ENCODE measurements around the gene CNNM1.

Gene CNNM1

DNA sequence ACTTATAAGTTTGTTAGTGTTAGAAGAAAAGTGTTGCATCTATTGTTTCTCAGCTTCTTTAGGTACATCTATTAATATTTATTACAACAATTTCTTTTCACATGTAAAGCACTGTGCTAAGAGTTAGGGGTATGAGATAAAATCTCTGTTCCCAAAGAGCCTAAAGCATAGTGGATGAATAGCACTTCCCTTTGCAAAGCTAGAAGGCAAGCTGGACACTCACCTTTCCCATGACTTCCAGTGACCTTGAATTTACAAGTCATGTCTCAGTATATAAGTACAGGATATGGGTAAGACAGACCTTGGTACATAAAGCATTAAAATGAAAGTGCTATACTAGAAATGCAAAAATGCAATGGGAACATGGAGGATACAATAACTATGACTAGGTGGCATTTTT is 8.7 kb downstream of the CNNM1 start:
- DNase-seq = no peak

DNA sequence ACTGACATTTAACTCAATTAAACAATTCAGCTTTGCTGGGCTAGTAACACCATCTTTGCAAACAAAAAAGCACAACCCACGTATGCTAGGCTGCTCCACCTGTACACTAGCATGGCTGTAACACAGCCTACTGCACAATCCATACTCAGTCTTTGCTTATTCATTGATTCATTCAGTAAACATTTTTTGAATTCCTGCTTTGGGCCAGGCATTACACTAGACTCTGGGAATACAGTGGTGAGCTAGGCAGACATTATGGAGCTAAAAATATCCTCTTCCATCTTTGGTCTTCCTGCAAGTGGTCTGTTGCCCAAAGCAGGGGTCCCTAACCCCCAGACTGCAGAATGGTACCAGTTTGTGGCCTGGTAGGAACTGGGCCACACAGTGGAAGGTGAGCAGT is 9.9 kb downstream of the CNNM1 start:
- no peak for DNase-seq

DNA sequence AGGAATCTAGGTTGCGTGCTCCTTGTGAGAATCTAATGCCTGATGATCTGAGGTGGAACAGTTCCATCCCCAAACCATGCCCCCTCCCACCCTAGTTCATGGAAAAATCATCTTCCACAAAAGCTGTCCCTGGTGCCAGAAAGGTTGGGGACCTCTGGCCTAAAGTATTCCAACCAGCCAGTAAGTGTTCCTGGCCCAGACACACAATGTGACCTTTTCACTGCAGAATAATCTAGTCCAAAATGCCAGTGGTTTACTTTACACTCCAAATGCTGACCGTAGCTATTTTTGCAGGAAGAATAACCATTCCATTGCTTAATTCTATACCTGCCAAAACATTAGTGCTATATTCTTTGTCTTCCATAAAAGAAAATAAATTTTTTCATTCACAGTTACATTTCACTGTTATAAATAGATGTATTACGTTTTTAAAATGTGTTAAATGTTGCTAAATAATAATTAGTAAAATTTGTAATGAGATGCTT is 10.4 kb downstream of the CNNM1 start:
- DNase-seq = no peak

DNA sequence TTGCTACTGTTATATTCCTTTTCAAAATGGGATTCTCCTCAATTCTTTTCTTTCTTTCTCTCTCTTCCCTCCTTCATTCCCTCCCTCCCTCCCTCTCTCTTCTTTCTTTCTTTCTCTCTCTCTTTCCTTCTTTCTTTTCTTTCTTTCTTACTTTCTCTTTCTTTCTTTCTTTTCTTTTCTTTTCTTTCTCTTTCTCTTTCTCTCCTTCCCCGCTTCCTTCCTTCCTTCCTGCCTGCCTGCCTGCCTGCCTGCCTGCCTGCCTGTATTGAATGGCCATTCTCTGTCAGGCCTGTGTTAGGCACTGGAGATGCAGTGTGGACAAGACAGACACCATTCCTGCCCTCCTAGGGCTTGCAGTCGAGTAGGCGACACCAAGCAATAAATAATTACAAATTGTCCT is 11.5 kb downstream of the CNNM1 start:
- no peak for DNase-seq

DNA sequence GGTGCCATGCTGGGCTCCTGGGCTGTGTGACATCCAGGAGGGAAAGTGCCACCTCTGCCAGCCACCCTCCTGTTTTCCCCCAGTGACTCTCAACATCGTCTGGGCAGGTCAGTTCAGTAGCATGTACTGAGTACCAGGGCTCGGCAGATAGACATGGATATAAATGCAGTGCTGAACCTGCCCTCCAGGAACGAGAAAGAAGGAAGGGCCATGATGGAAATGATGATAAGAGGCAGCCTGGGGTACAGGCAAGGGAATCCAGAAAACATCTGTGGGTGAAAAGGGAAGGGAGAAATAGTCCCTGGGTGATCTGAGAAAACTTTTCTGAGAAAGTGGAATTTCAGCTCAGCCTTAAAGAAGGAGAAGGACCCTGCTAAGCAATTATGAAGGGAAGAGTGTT is 12.1 kb downstream of the CNNM1 start:
- DNase-seq = no peak

DNA sequence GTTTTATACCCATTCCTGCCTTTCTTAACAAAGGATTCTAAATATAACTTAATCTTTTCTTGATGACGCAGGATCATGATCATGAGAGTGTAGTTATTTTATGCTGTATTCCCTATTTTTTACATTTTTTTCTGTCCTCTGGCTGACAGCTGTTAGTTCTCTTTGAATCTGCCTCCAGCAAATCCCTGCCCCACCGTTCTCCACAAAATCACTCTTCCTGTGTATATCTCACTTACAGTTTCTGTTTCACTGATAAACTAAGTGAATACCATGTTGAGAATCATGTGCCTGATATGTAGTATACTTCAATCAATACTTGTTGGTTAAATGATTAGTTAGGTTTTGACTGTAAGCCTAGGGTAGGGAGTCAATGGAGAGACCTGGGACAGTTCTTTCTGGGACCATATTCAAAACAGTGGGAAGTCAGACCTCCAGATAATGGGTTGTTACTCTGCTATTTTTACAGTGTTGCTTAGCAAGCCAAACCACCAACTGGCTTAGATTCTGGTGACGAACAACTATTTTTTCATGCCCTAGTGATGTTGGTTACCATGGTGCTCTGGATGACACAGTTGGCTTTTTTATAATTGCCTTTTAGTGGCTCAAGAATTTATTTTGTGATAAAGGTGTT is 12.8 kb downstream of the CNNM1 start:
- DNase-seq = no peak

DNA sequence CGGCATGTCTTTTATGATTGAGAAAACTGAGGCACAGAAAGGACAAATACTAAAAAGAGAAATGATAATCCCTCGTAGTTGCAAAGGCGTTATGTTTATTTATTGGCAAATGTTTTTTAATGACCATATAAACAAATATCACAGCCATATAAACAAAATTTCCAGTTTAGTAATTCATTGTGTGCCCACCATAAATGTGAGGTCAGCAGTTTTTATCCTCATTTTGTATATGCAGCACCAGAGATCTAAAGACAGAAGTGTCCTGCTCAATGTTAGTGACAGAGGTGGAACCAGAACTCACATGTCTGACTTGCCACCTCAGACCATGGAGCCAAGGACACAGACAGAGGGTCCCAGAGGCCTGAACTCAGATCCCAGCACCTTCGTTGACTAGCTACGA is 14.1 kb downstream of the CNNM1 start:
- DNase-seq = no peak

DNA sequence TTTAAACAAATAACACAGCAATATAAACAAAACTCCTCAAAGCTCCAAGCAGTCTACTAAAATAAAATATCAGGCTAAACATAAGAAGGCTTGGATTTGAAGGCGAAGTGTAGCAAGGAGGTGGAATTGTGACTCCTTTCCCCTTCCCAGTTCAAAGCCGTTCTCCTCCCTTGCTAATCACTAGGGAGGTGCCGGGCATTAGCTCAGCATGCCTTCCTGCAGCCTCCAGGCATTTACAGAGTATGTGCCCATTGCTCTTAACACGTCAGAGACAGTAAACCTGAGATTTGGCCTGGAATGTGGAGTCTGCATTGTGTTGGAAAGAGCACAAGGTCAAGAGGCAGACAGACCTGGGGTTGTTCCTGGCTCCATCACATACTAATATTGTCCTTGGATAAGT is 15.6 kb downstream of the CNNM1 start:
- DNase-seq = no peak

DNA sequence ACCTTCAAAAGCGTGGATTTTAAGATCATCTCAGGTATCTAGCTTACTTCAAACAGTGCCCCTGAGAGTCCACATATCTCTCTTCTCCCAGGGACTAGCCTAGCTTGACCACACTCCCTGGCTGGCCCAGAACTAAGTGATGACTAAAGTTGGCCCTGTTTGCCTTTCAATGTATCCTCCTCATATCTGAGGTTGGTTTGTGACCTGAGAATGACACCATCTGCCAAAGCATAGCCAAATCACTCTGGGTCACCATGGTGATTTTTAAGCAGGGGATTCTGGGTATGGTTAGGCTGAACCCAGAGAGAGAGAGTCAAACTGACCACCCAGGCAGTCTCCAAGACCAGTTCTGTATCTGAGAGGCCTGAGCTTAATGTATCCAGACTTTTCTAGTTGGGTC is 16.2 kb downstream of the CNNM1 start:
- no peak for DNase-seq

DNA sequence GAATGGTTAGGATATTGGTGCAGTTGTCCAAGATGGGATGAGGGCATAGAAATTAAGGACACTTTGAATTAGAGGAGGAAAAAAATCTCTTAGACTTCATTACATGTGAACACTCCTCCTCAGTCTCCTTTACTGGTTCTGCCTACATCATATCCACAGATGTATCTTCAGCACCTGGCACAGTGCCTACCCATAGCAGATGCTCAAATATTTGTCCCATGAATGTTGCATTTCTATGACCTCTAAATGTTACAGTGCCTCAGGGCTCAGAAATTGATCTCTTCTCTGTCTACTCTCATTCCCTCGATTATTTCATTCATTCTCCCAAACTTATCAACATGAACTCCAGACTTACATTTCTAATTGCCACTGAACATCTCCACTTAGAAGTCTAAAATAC is 17.1 kb downstream of the CNNM1 start:
- DNase-seq = no peak

DNA sequence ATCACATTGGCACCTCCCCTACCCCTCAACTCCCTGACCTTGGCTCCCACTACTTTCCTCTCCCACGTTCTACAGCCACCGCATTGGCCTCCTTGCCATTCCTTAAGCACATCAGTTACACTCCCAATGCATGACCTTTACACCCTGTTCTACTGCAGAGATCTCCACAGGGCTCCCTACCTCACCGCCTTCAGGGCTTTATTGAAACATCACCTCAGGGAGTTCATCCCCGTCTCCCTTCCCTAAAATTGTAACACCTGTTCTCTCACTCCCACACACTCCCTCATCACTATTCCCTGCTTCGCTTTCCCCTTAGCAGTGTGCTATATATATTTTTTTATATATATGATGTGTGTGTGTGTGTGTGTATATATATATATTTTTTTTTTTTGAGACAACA is 18.5 kb downstream of the CNNM1 start:
- DNase-seq = no peak

DNA sequence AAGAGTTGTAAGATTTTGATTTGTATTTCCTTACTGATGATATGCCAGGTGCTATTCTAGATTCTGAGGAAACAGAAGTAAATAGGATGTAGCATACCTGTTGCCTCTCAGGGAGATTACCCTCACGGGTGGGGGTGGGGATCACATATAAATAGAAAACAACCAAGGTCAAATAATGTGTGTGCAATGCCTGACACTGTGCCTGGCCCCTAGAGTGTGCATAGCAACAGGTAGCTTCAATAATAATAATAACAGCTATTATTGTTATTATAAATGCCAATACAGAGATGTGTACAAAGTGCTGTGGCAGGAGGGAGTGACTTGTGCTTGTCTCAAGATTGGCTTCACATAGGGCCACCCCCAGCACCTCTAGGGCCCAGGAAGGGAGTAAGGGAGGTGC is 24.0 kb downstream of the CNNM1 start:
- no peak for DNase-seq

DNA sequence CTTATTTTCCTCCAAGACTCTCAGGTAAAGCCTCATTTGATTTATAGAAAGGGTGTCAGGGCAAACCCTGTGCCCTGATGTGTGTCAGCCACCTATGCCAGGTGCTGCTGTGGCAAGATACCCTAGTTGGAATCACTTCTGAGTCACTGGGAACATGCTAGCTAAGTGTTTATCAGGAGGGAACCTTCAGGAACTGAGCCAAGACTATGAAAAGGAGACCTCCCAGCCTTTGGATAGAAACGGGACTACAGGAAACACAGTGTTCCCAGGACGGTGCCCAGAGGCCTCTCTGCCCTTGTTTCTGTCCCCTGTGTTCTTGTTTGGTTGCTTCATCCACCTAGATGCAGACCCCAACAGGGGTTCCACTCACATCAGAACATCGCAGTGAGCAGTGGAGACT is 28.5 kb downstream of the CNNM1 start:
- no peak for DNase-seq

DNA sequence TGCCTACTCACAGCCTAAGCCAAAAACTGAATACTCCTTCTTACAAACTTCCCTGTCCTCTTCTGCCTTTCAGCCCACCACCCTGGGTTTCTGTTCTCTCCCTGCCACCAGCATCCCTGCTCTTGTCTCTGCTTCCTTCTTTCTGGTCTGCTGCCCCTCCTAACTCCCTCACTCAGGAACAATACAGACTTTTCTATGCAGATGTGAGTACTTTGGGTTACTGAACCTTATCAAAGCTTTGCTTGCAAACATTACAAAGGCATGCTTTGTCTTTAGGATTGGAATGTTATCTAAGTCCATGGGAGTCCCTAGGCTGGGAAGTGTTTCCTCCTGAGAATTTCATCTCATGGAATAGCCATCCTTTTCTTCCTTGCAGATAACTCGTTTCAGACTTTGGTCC is 28.9 kb downstream of the CNNM1 start:
- no peak for DNase-seq

DNA sequence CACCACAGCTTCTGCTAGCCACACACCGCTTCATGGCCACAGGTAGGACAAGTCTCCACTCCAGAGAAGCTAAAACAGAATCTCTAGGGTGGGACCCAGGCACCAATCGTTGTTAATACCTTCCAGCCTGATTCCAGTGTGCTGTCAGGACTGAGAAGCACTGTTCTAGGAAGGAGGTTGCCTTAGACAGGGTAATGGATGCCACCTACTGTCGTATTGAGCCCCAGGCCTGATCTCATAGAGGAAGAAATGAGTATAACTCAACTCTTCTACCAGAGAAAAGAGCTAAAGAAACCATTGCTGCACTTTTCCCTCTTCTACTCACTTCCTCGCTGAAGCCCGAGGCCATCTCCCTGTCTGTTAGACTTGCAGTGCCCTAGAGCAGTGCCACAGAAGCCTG is 31.8 kb downstream of the CNNM1 start:
- DNase-seq = no peak

DNA sequence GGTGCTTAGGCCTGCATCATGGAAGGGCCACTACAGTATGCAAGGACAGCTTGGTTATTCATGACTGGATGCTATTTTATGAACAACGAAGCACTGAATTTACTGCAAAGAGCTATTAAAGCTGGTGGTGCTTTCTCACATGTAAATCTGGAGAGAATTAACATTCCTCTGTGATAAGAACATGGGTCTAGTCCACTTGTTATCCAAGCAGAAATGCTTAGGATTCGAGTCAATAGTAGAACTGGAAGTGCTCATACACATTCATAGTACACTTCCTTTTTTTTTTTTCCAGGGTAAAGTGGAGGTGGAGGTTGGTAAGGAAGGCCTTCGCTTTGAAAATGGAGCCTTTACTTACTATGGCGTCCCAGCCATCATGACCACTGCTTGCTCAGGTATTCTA is 35.0 kb downstream of the CNNM1 start:
- DNase-seq = no peak

DNA sequence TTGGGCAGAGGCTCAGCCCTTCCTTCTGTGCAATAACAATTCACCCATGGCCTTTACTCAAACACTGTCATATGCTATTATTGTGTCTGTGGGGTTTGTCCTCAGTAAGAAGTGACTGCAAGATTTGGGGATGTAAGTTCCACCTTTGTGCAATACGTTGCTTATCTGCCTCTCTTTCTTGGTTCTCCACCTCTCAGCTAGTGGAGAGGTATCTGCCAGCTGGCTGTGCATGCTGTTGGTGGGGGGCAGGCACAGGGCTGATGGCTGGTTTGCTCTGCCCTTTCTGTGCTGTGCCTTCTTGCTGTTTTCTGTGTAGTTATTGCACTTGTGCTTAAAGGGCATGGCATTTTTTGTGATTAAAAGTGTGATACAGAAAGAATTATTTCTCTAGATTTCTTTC is 36.2 kb downstream of the CNNM1 start:
- no peak for DNase-seq

DNA sequence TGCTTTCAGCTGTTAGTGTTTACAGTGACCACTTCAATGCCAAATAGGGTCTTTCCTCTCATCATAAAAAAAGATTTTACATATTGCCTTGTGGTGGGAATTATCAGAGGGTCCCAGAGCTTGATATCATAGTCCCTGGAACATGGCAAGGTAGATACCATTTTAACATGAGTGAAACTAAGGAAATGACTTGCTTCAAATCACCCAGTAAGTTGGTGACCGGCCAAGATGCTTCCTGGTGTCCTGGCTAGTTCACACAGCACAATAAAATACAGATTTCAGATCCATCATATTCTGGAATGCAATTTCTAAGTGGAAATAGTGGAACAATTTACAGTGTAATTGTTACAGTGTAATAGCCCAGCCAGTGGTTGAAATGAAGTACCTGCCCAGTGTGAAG is 36.6 kb downstream of the CNNM1 start:
- no peak for DNase-seq

DNA sequence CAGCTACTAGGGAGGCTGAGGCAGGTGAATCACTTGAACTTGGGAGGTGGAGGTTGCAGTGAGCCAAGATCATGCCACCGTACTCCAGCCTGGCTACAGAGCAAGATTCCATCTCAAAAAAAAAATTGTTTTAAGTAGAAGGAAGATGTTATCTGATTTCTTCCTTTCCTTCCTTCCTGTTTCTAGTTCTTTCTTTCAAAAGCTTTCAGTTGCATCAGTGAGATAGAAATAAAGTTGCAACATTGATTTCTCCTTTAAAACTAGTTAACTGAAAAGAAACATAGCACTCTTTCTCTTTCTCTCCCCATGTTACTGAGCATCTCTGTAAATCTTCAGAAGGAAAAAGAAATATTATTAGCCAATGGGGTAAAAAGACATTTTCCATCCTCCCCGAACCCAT is 37.5 kb downstream of the CNNM1 start:
- no peak for DNase-seq

DNA sequence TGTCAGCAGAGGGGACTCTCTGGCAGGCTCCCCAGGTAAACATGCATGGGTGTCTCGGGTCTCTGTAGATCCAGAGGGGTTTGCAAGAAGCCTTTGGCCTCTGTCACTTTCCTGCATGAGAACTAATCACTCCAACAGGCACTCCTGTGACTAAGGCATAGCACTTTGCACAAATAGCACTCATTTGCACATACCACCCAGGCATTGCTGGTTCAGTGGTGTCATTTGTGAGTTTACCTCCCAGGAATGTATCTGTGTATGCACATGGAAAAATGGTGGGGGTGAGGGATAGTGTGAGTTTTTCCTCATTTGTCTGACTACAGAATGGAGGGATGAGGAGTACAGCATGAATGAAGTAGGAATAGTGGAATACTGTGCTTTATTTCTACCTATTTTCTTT is 39.5 kb downstream of the CNNM1 start:
- no peak for DNase-seq

DNA sequence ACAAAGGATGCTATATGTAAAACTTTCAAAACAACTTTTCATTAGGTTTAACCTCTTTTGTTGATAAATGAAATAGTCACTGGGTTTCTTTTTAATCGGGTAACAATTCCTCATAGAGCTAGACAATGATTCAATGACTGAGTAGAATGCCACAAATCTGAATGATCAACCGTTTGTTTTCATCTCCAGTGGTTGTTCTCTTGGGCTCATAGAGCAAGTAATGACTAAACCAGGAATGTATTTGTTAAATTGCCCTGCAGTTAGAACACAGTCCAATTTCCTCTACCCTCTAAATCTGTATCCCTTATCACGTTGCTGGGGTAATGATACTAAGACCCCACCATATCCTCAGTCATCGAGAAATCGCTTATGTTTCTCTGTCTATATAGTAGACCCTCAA is 40.0 kb downstream of the CNNM1 start:
- DNase-seq = no peak

DNA sequence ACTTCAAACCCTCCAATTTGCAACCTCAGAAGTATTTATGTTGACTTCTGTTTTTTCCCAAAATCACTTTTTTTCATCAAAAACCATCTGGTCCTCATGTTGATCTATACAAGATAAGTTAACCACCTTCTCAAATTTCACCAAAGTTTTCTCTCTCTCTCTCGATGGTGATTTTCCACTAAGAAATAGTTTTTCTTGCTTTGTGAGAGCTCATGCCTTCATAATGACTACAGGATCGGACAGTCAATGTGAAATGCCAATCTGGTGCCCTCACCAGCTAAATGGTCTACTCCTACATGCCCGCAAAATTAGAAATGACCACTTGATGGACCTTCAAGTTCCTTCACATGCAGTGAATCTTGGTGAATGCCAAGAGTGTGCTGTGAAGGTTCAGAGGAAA is 40.4 kb downstream of the CNNM1 start:
- DNase-seq = no peak

DNA sequence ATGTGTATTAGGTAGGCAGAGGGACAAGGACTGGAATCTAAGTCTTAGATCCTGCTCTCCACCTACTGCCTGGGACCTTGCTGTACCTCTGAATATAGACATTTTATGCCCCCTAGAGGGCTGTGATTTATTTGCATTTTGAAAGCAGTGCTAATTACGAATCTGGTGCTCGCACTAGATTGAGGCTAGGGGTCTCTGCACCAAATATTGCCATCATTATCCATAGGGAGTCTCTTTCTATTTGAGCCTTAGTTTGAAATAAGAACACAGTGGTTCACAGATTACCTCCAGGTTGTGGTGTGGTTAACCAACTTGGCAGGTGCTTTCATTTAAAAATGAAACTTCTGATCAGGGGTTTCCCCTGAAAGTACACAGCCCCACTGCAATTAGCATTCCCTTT is 41.8 kb downstream of the CNNM1 start:
- DNase-seq = no peak

DNA sequence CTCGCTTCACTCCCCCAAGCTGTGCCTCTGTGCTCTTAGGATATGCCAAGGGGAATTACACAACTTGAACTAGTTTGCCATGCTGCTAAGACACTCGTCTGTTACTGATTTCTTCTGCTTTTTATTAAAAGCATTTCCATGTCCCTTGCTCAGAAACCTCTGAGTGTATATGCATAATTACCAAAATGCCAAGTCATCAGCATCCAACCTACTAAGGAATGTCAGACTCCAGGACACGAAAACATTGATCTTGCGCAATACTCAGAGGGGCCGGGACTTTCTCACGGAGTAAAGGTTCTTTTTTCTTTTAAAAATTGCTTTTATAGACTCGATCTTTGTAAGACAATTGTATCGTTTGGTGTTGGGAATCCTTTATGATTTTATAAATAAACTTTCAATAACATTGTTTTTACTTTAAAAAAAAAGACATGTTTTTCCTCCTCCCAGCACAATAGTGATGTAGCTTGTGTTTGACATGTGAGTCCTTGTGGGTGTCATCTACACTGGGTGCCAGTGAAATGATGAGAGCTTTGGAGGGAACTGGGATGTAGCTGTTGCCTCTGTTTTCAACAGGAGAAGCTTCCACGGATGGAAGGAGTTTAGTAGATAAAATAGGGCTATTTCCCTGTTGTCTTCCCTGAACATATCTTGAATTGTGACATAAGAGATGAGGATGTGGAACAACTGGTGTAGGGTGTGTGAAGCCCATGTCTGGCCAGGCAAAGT is 43.6 kb downstream of the CNNM1 start:
- no peak for DNase-seq

DNA sequence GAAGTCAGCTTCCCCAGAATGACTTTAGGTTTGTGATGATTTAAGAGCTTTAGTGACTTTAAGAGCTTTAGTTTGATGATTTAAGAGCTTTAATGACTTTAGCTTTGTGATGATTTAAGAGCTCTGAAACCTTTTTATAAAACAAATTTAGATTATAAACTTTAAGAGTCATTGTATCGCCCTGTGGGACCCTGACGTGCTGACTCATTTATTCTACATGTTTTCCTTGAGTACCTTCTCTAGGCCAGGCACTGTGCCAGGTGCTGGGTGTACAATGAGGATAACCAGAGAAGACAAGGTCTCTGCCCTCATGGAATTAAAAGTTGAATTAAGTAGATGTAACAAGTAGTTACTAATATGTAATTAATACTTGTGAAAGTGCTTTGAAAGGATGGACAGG is 45.4 kb downstream of the CNNM1 start:
- DNase-seq = no peak
